ENCODE data around the gene ANXA7. TPM values are rescaled to one million over a fixed set of nuclear protein-coding genes. Genes with fewer than 3 reads are reported as not detected.

Gene ANXA7
- polyA plus RNA-seq, 1 experiment: 134 TPM

- H3K4me3 ChIP-seq (ENCODE audit: low read depth, low read length): no peak overlapping the region
- DNase-seq (ENCODE audit: low read depth): no peak
- CTCF ChIA-PET: interaction anchor here (0.6 kb wide), 1 partner anchor 37 kb away, joined by 3 read pairs; no protein-coding TSS in a partner anchor
- H3K27me3 ChIP-seq (ENCODE audit: control insufficient read depth, insufficient read depth, low read length): no peaks in the 10 kb centered on the region
- no peak for TF ChIP-seq CTCF (IDR thresholded peaks at IDR 0.05; ENCODE audit: insufficient read depth, low read depth, low read length)
- POLR2A ChIA-PET: no interaction called here
- H3K36me3 ChIP-seq (ENCODE audit: control insufficient read depth, insufficient read depth, low read length): peaks cover 9% of the 10 kb centered on the region
These were observed 34.7 kb downstream of the ANXA7 start for GRCh38 chr10:73379064-73379748.

- H3K36me3 ChIP-seq (ENCODE audit: control insufficient read depth, insufficient read depth, low read length): peaks cover 9% of the 10 kb centered on the region
- H3K27me3 ChIP-seq (ENCODE audit: control insufficient read depth, insufficient read depth, low read length): no peaks in the 10 kb centered on the region
- no peak for TF ChIP-seq CTCF (IDR thresholded peaks at IDR 0.05; ENCODE audit: insufficient read depth, low read depth, low read length)
- ChIA-PET CTCF (no interaction called here), POLR2A (no interaction called here)
- H3K4me3 ChIP-seq (ENCODE audit: low read depth, low read length): no peak overlapping the region
- no peak for DNase-seq (ENCODE audit: low read depth)
These were observed 37.2 kb downstream of the ANXA7 start for GRCh38 chr10:73376679-73377078.

- CTCF ChIA-PET: interaction anchor here (1.2 kb wide), 1 partner anchor 18 kb away, joined by 4 read pairs; no protein-coding TSS in a partner anchor
- POLR2A ChIA-PET: no interaction called here
- no peak overlapping the region for H3K4me3 ChIP-seq (ENCODE audit: low read depth, low read length)
- H3K36me3 ChIP-seq (ENCODE audit: control insufficient read depth, insufficient read depth, low read length): peaks cover 3% of the 10 kb centered on the region
- H3K27me3 ChIP-seq (ENCODE audit: control insufficient read depth, insufficient read depth, low read length): no peaks in the 10 kb centered on the region
- TF ChIP-seq CTCF (IDR thresholded peaks at IDR 0.05; ENCODE audit: insufficient read depth, low read depth, low read length): no peak
- DNase-seq (ENCODE audit: low read depth): no peak
These were observed 45.6 kb downstream of the ANXA7 start for GRCh38 chr10:73368238-73368637.

GRCh38 chr10:73366381-73367298, 47.2 kb downstream of the ANXA7 start:
- ChIA-PET POLR2A (no interaction called here), CTCF (no interaction called here)
- TF ChIP-seq CTCF (IDR thresholded peaks at IDR 0.05; ENCODE audit: insufficient read depth, low read depth, low read length): no peak
- H3K36me3 ChIP-seq (ENCODE audit: control insufficient read depth, insufficient read depth, low read length): peaks cover 3% of the 10 kb centered on the region
- H3K27me3 ChIP-seq (ENCODE audit: control insufficient read depth, insufficient read depth, low read length): no peaks in the 10 kb centered on the region
- no peak for DNase-seq (ENCODE audit: low read depth)
- H3K4me3 ChIP-seq (ENCODE audit: low read depth, low read length): no peak overlapping the region

- TF ChIP-seq CTCF (IDR thresholded peaks at IDR 0.05; ENCODE audit: insufficient read depth, low read depth, low read length): no peak
- Histone ChIP-seq H3K4me3 (ENCODE audit: low read depth, low read length) (no peak overlapping the region), H3K36me3 (ENCODE audit: control insufficient read depth, insufficient read depth, low read length) (peaks cover 3% of the 10 kb centered on the region), H3K27me3 (ENCODE audit: control insufficient read depth, insufficient read depth, low read length) (no peaks in the 10 kb centered on the region)
- ChIA-PET CTCF (no interaction called here), POLR2A (no interaction called here)
- DNase-seq (ENCODE audit: low read depth): no peak
These were observed 48.9 kb downstream of the ANXA7 start for GRCh38 chr10:73364964-73365363.

Data from BJ (cell line).